ENCODE measurements around the gene TRIM66.
A peak's percentile ranks its signal among the peaks of the same experiment; 100 is the strongest.
"Not testable (repeated sequence)": the region's sequence is repeated elsewhere in the genome, so short reads cannot be mapped to it uniquely, and the experiment has no call there.

The TRIM66 gene

DNA sequence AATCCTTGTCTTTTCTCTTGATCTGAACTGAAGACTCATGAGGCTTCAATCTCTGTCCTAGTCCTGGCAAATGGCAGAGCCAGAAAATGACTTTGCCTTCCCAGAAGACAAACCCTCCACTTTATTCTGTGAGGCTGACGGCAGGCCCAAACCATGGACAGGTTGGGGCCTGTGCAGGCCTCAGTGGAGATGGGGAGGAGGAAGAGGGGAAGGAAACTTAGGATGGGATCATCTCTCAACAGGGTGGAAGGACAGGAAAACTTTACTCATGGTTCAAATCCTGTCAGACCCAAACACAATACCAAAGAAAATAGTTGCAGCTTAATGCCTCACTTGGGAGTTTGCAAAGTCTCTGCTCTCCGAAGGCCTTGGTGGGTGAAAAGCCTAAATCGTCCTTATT, 10.0 kb upstream of the TRIM66 start:
- DNase-seq (ENCODE audit: low read depth in 1 of 2, low spot score in 1 of 2): no peak

DNA sequence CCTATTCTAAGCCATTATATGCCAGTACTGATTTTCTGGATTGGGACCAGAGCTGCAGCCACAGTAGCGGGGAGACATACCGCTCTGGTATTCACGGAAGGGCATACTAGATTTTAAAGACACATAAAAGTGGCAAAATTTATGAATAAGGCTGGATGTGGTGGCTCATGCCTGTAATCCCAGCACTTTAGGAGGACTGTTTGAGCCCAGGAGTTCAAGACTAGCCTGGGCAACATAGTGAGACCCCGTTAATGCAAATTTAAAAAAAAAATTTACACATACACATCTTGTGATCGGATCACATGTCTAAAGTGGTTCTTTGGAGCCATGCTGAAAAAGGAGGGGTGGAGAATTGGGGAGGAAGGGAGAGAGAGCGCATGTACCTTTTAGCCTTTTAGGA, 9.1 kb upstream of the TRIM66 start:
- DNase-seq (ENCODE audit: low read depth in 1 of 2, low spot score in 1 of 2): no peak

DNA sequence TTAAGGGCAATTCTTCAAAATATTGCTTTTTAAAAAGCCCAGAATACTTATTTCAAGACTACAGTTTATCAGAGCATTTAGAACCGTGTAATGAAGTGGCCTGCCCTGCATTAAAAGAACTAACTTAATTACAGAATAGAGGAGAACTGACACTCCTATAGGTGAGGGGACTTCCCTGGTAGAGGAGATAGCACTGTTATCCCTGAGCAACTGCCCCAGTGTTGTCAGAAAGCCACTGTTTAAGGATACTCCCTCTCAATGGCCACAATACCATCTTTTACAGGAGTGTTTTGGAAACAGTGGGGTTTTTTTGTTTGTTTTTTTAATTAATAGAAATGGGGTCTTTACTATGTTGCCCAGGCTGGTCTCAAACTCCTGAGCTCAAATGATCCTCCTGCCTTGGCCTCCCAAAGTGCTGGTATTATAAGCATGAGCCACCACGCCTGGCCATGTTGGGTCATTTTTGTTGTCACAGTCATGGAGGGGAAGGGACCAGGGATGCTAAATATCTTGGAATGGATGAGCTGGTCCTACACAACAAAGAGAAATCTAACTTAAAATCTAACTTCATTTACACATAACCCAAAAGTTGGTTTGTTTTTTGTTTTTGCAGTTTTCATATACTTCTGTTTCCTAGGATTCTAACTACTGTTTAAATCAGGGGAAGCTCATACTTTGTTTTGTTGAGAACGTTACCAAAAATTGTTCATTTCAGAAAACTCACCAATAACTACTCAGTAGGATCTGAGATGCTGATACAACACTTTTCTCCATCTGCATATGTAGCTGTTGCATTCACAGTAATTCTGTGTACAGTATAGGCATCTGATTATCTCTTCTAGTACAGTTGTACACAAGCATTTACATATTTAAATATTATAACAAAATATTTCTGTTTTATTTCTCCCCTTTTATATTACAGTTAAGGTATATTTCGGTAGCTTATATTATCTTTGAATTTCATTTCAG, 8.2 kb upstream of the TRIM66 start:
- DNase-seq (ENCODE audit: low read depth in 1 of 2, low spot score in 1 of 2): no peak

DNA sequence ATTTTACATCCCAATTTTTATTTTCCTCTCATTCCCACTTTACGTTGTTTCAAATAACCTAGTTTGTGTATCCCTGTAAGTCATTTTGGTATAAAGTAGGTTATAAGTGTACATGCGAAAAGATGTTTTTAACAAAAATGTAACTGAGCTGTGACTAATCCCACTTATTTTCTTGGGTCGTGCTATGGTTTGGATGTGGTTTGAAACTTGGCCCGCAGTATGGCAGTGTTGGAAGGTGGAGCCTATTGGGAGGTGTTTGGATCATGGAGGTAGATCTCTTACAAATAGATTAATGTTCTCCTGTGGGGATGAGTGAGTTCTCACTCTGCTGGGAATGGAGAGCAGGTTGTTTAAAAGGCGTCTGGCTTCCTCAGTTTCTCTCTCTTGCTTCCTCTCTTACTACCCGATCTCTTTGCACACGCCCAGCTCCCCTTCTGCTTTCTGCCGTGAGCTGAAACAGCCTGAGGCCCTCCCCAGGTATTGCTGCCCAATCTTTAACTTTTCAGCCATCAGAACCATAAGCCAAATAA, 7.3 kb upstream of the TRIM66 start:
- no peak for DNase-seq (ENCODE audit: low read depth in 1 of 2, low spot score in 1 of 2)

DNA sequence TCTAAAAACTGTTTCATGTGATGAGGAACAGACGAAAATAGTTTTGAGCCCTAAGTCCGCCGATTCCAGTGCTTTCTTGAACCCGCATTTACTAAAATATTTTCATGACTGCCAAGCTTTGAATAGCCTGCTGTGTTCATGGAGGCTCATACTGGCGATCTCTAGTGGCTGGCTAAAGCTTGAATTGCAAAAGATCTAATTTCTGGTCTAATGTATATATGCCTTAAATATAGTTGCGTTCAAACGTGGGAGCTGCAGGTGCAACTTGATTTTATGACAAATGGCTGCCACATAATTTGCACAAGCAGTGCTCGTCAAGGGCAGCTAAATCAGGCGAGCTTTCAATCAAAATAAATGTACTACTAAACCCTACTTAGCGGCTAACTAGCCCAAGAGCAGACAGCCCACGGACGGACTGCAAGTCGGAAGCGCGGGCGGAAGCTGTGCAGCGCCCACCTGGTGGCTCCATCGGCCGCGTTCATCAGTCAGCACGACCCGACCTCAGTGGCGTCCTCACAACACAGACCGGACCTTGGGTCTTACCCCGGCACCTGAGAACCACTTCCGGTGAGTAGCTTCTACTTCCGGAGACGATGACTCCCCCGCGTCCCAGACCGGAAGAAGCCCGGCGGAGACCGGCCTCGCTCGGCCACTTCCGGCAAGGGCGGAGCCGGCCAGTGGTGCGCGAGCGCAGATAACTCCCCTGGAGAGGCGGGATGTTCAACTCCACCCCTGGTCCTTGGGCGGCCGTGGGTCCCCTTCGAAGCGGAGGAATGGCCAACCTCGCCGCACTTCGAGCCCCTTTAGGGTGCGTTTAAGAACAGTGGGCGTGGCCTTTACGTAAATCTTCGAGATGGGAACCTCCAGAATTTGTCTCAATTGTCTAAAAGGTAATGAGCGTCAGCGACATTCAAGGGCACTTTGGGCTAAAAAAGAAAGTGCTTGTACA, 6.2 kb upstream of the TRIM66 start:
- DNase-seq (ENCODE audit: low read depth in 1 of 2, low spot score in 1 of 2): peak; percentile 72 to 86

DNA sequence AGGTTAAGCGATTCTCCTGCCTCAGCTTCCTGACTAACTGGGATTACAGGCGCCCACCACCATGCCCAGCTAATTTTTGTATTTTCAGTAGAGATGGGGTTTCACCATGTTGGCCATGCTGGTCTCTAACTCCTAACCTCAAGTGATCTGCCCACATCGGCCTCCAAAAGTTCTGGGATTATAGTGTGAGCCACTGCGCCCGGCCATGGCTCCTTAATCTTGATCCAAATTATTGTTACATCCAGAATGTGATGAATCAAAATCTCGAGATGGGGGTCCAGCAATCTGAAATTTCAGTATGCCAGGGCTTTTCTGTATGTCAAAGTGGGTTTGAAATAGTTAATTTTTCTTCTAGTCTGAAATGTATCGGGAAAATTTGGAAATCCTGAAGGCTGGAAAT, 3.9 kb upstream of the TRIM66 start:
- no peak for DNase-seq (ENCODE audit: low read depth in 1 of 2, low spot score in 1 of 2)

DNA sequence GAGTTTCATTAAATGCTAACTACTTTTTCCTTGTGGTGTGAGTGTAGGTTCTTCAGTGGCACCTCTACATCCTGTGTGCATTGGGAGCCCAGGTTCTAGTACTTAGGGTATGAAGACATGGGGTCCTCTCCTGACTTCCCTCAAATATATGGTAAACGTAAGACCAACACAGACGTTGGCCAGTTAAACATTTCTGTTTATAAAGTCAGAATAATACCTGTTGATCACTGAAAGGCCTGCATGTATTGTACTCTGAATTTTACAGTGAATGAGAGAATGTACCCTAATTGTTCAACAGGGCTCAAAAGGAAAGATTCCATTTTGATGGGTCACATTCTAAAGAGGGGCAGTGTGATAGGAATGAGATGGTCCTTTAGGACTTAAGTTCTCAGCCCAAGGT, 3.4 kb upstream of the TRIM66 start:
- DNase-seq (ENCODE audit: low read depth in 1 of 2, low spot score in 1 of 2): no peak

DNA sequence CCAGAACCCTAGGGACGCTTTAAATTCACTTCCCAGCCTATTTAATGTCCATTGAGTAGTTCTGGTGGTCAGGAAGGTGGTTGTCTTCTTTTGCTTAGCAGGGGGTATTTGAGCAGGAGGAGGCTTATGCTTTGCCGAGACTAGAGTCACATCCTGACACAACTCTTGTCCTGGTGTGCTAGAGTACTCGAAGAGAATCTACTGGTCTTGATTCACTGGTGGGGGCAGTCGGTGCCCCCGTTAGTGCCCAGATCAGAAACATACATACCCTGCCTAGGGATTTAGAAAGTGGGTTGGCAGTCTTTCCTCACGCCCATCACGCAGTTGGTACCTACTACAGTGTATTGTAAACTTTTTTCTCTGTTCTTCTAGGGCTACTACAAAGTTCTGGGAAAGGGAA, 2.8 kb upstream of the TRIM66 start:
- DNase-seq (ENCODE audit: low read depth in 1 of 2, low spot score in 1 of 2): no peak

DNA sequence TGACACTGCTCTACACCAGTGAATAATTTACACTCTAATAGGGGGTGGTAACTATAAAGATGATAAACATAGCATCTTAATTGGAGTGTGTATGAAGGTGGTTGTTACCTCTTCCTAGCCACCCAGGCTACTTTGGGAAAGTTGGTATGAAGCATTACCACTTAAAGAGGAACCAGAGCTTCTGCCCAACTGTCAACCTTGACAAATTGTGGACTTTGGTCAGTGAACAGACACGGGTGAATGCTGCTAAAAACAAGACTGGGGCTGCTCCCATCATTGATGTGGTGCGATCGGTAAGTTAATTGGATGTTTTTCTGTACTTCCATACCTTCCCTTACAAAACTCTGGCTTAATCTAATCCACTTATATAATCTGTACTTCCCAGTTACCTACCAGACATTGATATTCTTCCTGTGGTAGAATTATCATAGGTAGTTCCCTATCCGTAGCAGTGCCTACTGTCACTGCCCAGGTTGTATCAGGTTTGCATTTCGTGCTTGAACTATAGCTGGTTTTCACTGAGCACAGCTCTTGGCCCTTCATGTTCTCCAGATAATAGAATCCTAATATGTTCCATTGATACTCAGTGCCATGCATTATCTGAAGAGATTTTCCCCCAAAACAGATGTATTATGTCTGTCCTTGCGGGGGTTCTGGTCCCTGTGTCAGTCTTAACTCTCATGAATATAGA, 2.3 kb upstream of the TRIM66 start:
- no peak for DNase-seq (ENCODE audit: low read depth in 1 of 2, low spot score in 1 of 2)

DNA sequence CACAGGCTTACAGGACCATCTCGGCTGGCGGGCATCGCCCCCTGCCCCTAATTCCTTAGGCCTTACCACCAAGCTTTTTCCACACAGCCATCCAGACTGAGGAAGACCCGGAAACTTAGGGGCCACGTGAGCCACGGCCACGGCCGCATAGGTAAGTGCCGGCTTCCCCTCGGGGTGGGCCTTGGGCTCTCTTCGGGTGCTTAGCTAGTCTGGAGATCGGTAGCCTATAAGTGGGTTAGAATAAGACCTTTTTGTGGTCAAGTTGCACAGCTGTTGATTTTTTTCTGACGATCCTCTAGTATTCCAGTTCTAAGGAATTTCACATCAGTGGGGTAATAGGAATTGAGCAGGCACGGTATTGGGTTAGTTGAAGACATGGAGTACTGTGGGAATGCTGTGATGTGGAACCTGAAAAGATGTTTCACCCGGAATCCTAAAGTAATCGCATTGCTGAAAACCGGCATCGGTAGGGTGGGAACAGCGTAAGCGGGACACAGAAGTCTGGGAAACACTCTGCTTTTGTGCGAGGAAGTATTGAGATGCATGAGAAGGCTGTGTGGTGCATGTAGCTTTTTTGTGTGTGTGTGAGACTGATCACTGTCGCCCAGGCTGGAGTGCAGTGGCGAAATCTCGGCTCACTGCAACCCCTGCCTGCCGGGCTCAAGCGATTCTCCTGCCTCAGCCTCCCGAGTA, 796 bp upstream of the TRIM66 start:
- no peak for DNase-seq (ENCODE audit: low read depth in 1 of 2, low spot score in 1 of 2)

DNA sequence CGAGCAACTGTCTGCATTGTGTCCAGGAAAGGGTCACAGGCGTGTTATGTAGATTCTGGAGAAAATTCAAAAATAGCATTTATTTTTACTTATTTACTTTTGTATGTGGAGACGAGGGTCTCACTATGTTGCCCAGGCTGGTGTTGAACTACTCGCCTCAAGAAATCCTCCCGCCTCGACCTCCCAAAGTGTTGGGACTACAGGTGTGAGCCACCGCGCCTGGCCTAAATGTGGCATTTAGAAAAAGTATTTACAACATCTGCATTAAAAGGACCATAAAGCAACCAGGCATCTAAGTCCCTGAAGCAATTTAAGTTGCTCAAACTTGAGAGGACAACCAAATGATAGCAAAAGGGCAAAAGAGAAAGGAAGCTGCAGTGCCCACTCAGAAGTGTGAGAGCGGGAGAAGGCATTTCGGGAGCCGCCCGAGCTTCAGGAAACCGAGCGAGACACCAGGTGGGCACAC, 595 bp downstream of the TRIM66 start:
- no peak for DNase-seq (ENCODE audit: low read depth in 1 of 2, low spot score in 1 of 2)

DNA sequence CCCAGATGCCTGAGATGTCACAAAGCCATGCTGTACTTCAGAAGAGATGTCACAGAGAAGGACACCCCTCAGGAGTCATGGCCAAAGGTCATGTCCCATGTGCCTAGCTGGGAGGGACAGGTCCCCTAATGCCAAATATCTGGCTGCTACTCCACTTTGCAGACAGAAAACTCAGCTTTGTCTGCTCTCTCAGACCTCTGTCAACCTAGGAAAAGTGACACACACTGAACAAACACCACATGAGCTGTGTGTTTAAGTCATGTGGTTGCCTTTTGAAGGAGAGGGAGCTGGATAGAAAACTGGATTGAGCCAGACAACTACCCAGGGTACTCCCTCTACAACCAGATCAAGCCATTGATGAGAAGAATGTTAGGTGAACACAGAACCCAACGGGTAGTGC, 3.5 kb downstream of the TRIM66 start:
- no peak for DNase-seq (ENCODE audit: low read depth in 1 of 2, low spot score in 1 of 2)

DNA sequence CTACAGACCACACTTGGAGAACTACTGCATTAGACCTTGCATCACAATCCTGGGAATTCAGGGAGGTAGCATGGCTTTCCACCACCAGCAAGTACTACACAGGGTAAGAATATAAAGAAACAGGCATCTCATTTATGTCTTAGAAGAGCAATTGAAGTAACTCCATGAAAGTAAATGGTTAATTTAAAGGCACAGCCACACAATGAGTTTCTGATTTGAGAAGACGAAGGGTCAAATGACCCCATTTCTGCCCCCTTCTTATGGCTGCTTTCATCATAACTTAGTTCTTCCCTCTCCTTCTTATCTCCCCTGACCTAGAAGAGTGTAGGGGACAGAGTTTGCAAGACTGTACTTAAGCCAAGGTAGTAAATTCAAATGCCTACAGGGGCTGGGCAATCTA, 6.0 kb downstream of the TRIM66 start:
- no peak for DNase-seq (ENCODE audit: low read depth in 1 of 2, low spot score in 1 of 2)

DNA sequence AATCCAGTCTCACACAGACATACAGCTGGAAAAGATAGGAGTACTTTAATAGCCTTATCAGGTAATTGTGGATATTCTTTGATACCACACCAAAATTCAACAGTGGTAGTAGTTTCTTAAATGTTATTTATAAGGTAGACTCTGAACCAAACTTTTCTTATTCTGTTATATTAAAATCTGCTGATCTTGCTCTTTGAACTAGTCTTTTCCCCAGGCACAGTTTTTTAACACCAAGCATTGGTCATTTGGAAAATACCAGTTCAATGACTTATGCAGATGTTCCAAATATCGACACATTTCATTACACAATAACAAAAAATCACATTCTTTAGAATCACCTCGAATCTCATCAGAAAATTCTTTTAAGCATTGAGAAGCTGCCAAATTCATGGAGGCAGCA, 7.6 kb downstream of the TRIM66 start:
- no peak for DNase-seq (ENCODE audit: low read depth in 1 of 2, low spot score in 1 of 2)

DNA sequence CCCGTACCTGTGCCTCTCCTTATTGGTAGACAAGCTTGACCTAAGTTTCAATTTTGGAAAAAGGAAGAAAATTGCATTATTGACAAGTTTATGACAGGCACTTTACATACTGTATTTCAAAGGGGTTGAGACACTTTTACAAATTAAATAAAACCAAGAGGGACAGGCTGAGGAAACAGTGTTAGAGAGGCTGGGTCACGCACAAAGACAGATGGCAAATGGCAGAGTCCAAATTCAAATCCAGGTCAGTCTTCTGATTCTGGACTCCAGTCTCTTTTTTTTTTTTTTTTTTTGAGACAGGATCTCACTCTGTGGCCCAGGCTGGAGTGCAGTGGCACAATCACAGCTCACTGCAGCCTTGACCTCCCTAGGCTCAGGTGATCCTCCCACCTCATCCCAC, 10.1 kb downstream of the TRIM66 start:
- no peak for DNase-seq (ENCODE audit: low read depth in 1 of 2, low spot score in 1 of 2)

DNA sequence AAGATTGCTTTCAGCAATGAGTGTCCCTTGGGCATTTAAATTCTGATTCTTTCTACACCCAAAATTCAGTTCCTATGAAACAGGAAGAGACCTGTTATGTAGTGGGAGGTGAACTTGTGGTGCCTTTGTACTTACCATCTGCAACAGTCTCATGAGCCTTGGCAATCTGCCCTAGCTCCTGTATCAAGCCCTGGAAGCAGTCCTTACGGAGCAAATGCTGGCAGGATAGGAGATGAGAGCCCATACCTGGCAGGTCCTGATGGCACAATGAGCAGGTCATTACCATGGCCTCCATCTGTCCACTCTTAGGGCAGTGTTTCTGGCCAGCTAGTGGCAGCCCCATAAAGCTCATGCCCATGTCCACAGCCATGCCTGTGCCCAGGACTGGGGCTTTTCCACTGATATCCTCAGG, 10.8 kb downstream of the TRIM66 start:
- DNase-seq (ENCODE audit: low read depth in 1 of 2, low spot score in 1 of 2): no peak

DNA sequence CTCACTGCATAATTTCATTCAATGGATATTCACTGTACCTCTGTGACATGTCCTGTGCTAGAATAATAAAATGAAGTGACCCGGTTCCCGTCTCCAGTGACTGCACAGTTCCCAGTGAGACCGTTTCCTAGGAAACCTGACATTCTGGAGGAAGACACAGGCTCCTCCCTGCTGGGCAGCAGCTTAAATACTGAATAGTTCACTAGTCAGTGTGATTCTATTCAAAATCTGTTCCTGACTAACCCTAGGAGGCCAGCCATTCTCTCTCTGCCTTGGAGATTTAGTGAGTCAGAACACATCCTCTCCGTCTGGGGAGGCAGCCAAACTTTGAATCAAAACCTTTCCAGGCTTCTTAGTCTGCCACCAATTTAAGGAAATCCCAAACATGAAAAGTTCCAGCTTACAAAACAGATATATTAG, 11.3 kb downstream of the TRIM66 start:
- DNase-seq (ENCODE audit: low read depth in 1 of 2, low spot score in 1 of 2): no peak

DNA sequence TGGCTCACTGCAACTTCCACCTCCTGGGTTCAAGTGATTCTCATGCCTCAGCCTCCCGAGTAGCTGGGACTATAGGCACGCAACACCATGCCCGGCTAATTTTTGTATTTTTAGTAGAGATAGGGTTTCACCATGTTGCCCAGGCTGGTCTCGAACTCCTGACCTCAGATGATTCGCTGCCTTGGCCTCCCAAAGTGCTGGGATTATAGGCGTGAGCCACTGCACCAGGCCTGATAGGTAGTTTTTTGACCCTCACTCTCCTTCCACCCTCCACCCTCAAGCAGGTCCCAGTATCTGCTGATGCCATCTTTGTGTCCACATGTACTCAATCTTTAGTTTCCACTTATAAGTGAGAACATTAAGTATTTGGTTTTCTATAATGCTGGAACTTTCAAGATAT, 12.4 kb downstream of the TRIM66 start:
- not testable (repeated sequence) for DNase-seq (ENCODE audit: low read depth in 1 of 2, low spot score in 1 of 2)

DNA sequence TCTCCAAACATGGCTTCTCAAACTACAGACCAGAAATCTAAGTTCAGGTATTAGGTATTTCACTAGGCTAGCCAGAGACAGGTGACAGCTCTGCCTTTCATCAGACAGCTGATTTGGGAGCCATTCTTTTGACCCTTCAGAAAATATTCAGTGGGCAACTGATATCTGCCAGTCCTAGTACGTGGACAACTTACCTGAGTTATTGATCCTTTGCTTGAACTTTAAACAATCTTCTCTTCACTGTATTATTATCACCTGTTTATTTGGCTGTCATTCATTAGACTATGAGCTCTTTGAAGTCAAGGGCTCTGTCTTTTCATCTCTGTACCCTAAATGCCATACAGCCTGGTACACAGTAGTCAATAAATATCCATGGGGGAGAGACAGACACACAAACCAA, 17.2 kb downstream of the TRIM66 start:
- DNase-seq (ENCODE audit: low read depth in 1 of 2, low spot score in 1 of 2): no peak

DNA sequence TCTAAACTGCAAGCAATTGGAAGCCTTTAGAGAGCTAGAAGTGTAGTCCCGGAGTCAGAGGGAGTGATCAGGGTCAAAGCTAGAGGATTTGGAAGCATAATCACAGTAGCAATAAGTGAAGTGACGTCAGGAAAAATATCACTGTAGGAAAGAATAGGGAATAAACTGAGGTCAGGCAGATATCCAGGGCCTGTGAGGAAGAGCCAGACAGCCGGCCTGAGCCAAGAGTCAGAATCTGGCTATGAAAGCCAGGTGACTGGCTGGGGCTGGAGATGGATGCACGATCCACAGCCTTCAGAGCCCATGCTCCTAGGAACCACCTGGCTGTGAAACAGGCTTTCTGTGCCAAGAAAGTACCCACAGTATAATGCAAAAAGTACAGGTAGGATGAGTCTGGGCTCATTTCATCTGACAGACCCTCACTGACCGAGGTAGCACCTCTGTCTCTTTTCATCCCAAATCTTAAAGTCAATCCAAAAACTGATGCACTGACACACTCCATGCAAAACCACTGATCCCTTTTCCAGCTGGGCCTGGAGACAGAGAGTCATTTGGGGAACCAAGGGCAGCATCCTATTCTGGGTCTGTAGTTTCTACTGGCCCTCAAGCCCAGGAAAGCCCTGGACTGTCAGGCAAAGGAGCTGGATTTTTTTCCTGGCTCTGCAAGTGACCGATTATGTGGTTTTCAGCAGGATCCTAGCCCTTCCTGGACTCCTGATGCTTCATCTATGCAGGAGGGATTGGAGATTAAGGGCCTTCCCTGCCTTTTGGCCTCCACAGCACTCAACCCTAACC, 21.3 kb downstream of the TRIM66 start:
- no peak for DNase-seq (ENCODE audit: low read depth in 1 of 2, low spot score in 1 of 2)
